ENCODE results near the gene CSF2RB.

CSF2RB gene

GRCh38 chr22:36898690-36899089, 14.7 kb upstream of the CSF2RB start:
- no peak for TF ChIP-seq CTCF (IDR thresholded peaks at IDR 0.05; ENCODE audit: low read depth, low read length, missing control alignments)
- DNase-seq (ENCODE audit: extremely low read depth, low read depth) = no peak
- H3K4me3 ChIP-seq (replicated peaks; ENCODE audit: low read depth, low read length) = no peak overlapping the region

- no peak for TF ChIP-seq CTCF (IDR thresholded peaks at IDR 0.05; ENCODE audit: low read depth, low read length, missing control alignments)
- no peak for DNase-seq (ENCODE audit: extremely low read depth, low read depth)
- H3K4me3 ChIP-seq (replicated peaks; ENCODE audit: low read depth, low read length) = no peak overlapping the region
Measured at GRCh38 chr22:36899498-36899897, 13.9 kb upstream of the CSF2RB start.

- no peak for DNase-seq (ENCODE audit: extremely low read depth, low read depth)
- no peak overlapping the region for H3K4me3 ChIP-seq (replicated peaks; ENCODE audit: low read depth, low read length)
- TF ChIP-seq CTCF (IDR thresholded peaks at IDR 0.05; ENCODE audit: low read depth, low read length, missing control alignments) = no peak
Measured at GRCh38 chr22:36900225-36900624, 13.2 kb upstream of the CSF2RB start.

- TF ChIP-seq CTCF (IDR thresholded peaks at IDR 0.05; ENCODE audit: low read depth, low read length, missing control alignments) = no peak
- DNase-seq (ENCODE audit: extremely low read depth, low read depth) = no peak
- no peak overlapping the region for H3K4me3 ChIP-seq (replicated peaks; ENCODE audit: low read depth, low read length)
Measured at GRCh38 chr22:36900880-36901279, 12.5 kb upstream of the CSF2RB start.

- DNase-seq (ENCODE audit: extremely low read depth, low read depth) = no peak
- no peak for TF ChIP-seq CTCF (IDR thresholded peaks at IDR 0.05; ENCODE audit: low read depth, low read length, missing control alignments)
- no peak overlapping the region for H3K4me3 ChIP-seq (replicated peaks; ENCODE audit: low read depth, low read length)
Measured at GRCh38 chr22:36901411-36902142, 11.9 kb upstream of the CSF2RB start.

GRCh38 chr22:36902143-36902926, 11.1 kb upstream of the CSF2RB start:
- DNase-seq (ENCODE audit: extremely low read depth, low read depth) = peak; percentile 15
- no peak overlapping the region for H3K4me3 ChIP-seq (replicated peaks; ENCODE audit: low read depth, low read length)
- TF ChIP-seq CTCF (IDR thresholded peaks at IDR 0.05; ENCODE audit: low read depth, low read length, missing control alignments) = no peak
